HepG2 (cell line): ENCODE results near the gene PTCD1. TPM values are rescaled to one million over a fixed set of nuclear protein-coding genes. Genes with fewer than 3 reads are reported as not detected.

ENCODE experiments used
- ATAC-seq: fragments of 200-7000 bp; cut with Tn5 transposase; 3 replicates; pipeline ENCODE4 v1.9.1; 2020; ENCODE audit warnings: mild to moderate bottlenecking, moderate library complexity
- BruUV-seq: library from RNA; stranded (reverse); fragments of 400-500 nt; replicated peaks from 2 replicates; lab custom pipeline; 2021; lab: Mats Ljungman, UMichigan
- CTCF ChIA-PET: fragments of 300-600 bp; formaldehyde crosslinking; extraction: SDS; loops from one replicate; lab custom pipeline; 2021; ENCODE audit warnings: low total read pairs, inconsistent platforms, low intra/inter-chr PET ratio; lab: Yijun Ruan, JAX
- POLR2A ChIA-PET: fragments of 350-600 bp; sonication (Branson Sonifier 250); formaldehyde crosslinking; loops from one replicate; lab custom pipeline; 2020; ENCODE audit warnings: antibody characterized with exemption, inconsistent platforms; lab: Yijun Ruan, JAX
- DNase-seq: peaks from one replicate; pipeline ENCODE4 v3.0.0-alpha.2; 2015; ENCODE audit warnings: low spot score
- FAIRE-seq: peaks from 3 replicates; lab custom pipeline; 2011; peaks lifted over from hg19 to GRCh38; lab: Jason Lieb, UNC
- H2AFZ ChIP-seq: one replicate; pipeline ENCODE4 v1.6.1; 2011; ENCODE audit warnings: low read length, inconsistent platforms
- H3K27ac ChIP-seq: fragments of 300-600 bp; 3 replicates; pipeline ENCODE4 v1.8.0; 2011; ENCODE audit warnings: mixed run types, mild to moderate bottlenecking, mixed read lengths, low read length, inconsistent platforms; ENCODE audit not compliant: insufficient read depth; ENCODE audit errors: extremely low read length
- H3K27me3 ChIP-seq, 2 experiments: fragments of 200-600 bp in 1 of 2; 2 replicates in 1 of 2; 3 replicates in 1 of 2; pipeline versions ENCODE4 v1.6.0 to v1.8.0; 2011; ENCODE audit warnings: low read length in 2 of 2, mild to moderate bottlenecking in 2 of 2, moderate library complexity in 2 of 2, inconsistent platforms in 1 of 2; ENCODE audit not compliant: insufficient read depth in 2 of 2, control insufficient read depth in 1 of 2
- H3K36me3 ChIP-seq, 2 experiments: fragments of 200-600 bp in 1 of 2; replicated peaks in 1 of 2; 2 replicates in 1 of 2; 3 replicates in 1 of 2; pipeline versions ENCODE4 v1.5.1 to v1.8.0; 2011; ENCODE audit warnings: low read length in 2 of 2, inconsistent platforms in 1 of 2; ENCODE audit not compliant: insufficient read depth in 2 of 2, control insufficient read depth in 1 of 2
- H3K4me1 ChIP-seq: 2 replicates; pipeline ENCODE4 v1.5.1; 2012; ENCODE audit warnings: low read length, inconsistent platforms; ENCODE audit not compliant: insufficient read depth
- H3K4me2 ChIP-seq: 2 replicates; pipeline ENCODE4 v1.6.0; 2011; ENCODE audit warnings: low read depth, low read length, inconsistent platforms
- H3K4me3 ChIP-seq, 3 experiments: fragments of 200-600 bp in 1 of 3; sonication (generic), shearing (Covaris generic) in 1 of 3; replicated peaks in 1 of 3; 2 replicates each; pipeline ENCODE4 v1.5.1; 2011 to 2016; ENCODE audit warnings: low read length in 3 of 3, inconsistent platforms in 2 of 3, low read depth in 2 of 3, mild to moderate bottlenecking in 2 of 3, control low read depth in 1 of 3, mixed read lengths in 1 of 3; ENCODE audit not compliant: insufficient read depth in 1 of 3
- H3K79me2 ChIP-seq: one replicate; pipeline ENCODE4 v1.6.1; 2011; ENCODE audit warnings: low read length, inconsistent platforms; ENCODE audit not compliant: insufficient read depth
- H3K9ac ChIP-seq: 2 replicates; pipeline ENCODE4 v1.6.0; 2011; ENCODE audit warnings: mild to moderate bottlenecking, low read depth, low read length, inconsistent platforms; ENCODE audit not compliant: insufficient read depth
- H3K9me3 ChIP-seq: 2 replicates; pipeline ENCODE4 v1.5.1; 2012; ENCODE audit warnings: mild to moderate bottlenecking, low read length
- H4K20me1 ChIP-seq: 2 replicates; pipeline ENCODE4 v1.6.0; 2011; ENCODE audit warnings: inconsistent platforms, mild to moderate bottlenecking, low read length, moderate library complexity; ENCODE audit not compliant: insufficient read depth
- AGO2 ChIP-seq: fragments of 200-400 bp; formaldehyde crosslinking; optimal IDR thresholded peaks from 2 replicates; pipeline ENCODE3; 2017; ENCODE audit warnings: mild to moderate bottlenecking, low read depth, low read length, moderate library complexity
- CREM ChIP-seq, 2 experiments: sonication (generic) in 1 of 2; formaldehyde crosslinking in 1 of 2; IDR thresholded peaks; 2 replicates each; pipeline versions ENCODE4 v1.4.0 to v1.6.1; 2016 to 2020; ENCODE audit warnings: antibody characterized with exemption in 1 of 2, mild to moderate bottlenecking in 1 of 2, missing genetic modification reagents in 1 of 2
- NBN ChIP-seq: fragments of 450-650 bp; conservative IDR thresholded peaks from 2 replicates; pipeline ENCODE4 v1.6.1; 2017
- POLR2AphosphoS5 ChIP-seq: IDR thresholded peaks from 2 replicates; pipeline ENCODE4 v1.6.1; 2012; ENCODE audit warnings: low read depth, low read length
- RBM22 ChIP-seq: fragments of 200-400 bp; formaldehyde crosslinking; optimal IDR thresholded peaks from 2 replicates; pipeline ENCODE3; 2017; ENCODE audit warnings: mild to moderate bottlenecking, low read length, moderate library complexity
- ZNF225 ChIP-seq: sonication (generic); formaldehyde crosslinking; IDR thresholded peaks from 2 replicates; pipeline ENCODE4 v1.4.0; 2020; ENCODE audit warnings: mild to moderate bottlenecking, missing genetic modification reagents
- ZNF30 ChIP-seq: sonication (generic); formaldehyde crosslinking; IDR thresholded peaks from 2 replicates; pipeline ENCODE4 v1.5.0; 2020; ENCODE audit warnings: mild to moderate bottlenecking, missing genetic modification reagents
- WGBS: methylation state at CpG from one replicate; pipeline ENCODE4 v1.1.6; 2017; ENCODE audit warnings: low lambda C conversion rate; 5-methylcytosine and 5-hydroxymethylcytosine counted together
- in situ Hi-C: cut with HindIII; loops from 2 replicates; pipeline ENCODE4 v1.10.0; 2017; ENCODE audit warnings: low pct_unique_long_range_greater_than_20kb; ENCODE audit not compliant: extremely low pct_ligation_motif_present
- intact Hi-C: fragments of 100-400 bp; cut with micrococcal nuclease; formaldehyde crosslinking; loops from one replicate; pipeline ENCODE4 v1.10.0; 2022; ENCODE audit not compliant: unreplicated experiment
- polyA plus RNA-seq, 8 experiments: library from polyadenylated mRNA; depleted of rRNA in 3 of 8; stranded (reverse) in 7 of 8; unstranded in 1 of 8; fragments of >200 nt; fragmentation: Illumina TruSeq in 4 of 8; extraction: Trizol in 4 of 8; gene quantifications; 2 replicates each; pipeline versions ENCODE4 v1.2.1 to v1.2.3, GENCODE V29; 2011 to 2016; ENCODE audit warnings: low read depth in 4 of 8, missing spikeins in 1 of 8, mixed read lengths in 1 of 8; ENCODE audit not compliant: insufficient read depth in 1 of 8
- total RNA-seq, 5 experiments: library from RNA; depleted of rRNA; stranded (reverse); fragments of >200 nt; fragmentation: Illumina TruSeq; extraction: Trizol; gene quantifications; 2 replicates each; pipeline ENCODE4 v1.2.3, GENCODE V29; 2016; ENCODE audit warnings: low read depth in 1 of 5

Gene PTCD1
- total and polyA plus RNA-seq, 2 of the 13 experiments (the other 11 are each of a cell fraction or from before 2014, with no cell fraction given) = 3.0 to 8.4 TPM

GRCh38 chr7:99404235-99404976 lies 34.2 kb downstream of the PTCD1 start:
- no peaks in the 10 kb centered on the region for H4K20me1 ChIP-seq
- H3K4me1 ChIP-seq = peaks cover 27% of the 10 kb centered on the region
- H3K9ac ChIP-seq = no peak overlapping the region
- H3K79me2 ChIP-seq = peaks cover 46% of the 10 kb centered on the region
- no peak for ATAC-seq
- WGBS = 98% methylated on average over 14 of the region's 18 CpGs
- intact Hi-C loops = no loop called here
- BruUV-seq = no TSS peak
- FAIRE-seq = no peak
- H3K4me3 ChIP-seq = no peak overlapping the region
- CTCF ChIA-PET = no interaction called here
- peaks cover 0 to 4% of the 10 kb centered on the region in 2 experiments; a peak in 2 of 5 replicates for H3K27me3 ChIP-seq
- H3K36me3 ChIP-seq = peaks cover 35 to 51% of the 10 kb centered on the region in 2 experiments
- POLR2A ChIA-PET = no interaction called here
- no peaks in the 10 kb centered on the region for H3K9me3 ChIP-seq
- H3K27ac ChIP-seq = no peak overlapping the region
- no peak overlapping the region for H3K4me2 ChIP-seq
- no peak overlapping the region for H2AFZ ChIP-seq
- no peak for DNase-seq
- in situ Hi-C loops = no loop called here
- TF ChIP-seq CREM (IDR thresholded peaks at IDR 0.05) (no peak), CREM (CRISPR knock-in tag; IDR thresholded peaks at IDR 0.05) (no peak), RBM22 (peak; percentile 54), AGO2 (peak; percentile 49), ZNF225 (CRISPR knock-in tag) (no peak), NBN (no peak)

- intact Hi-C loops (no loop called here), in situ Hi-C loops (no loop called here)
- Histone ChIP-seq H3K79me2 (peaks cover 40% of the 10 kb centered on the region), H3K4me2 (no peak overlapping the region), H3K9ac (0 out of 2 replicates have a peak overlapping the region, but pooled peaks have one; percentile 2), H2AFZ (no peak overlapping the region), H3K27me3 (no peaks in the 10 kb centered on the region; a peak in 1 of 5 replicates), H3K27ac (no peak overlapping the region), H3K36me3 (peaks cover 39 to 57% of the 10 kb centered on the region in 2 experiments), H4K20me1 (no peaks in the 10 kb centered on the region), H3K4me3 (no peak overlapping the region), H3K9me3 (no peaks in the 10 kb centered on the region), H3K4me1 (peaks cover 27% of the 10 kb centered on the region)
- FAIRE-seq (no peak), ATAC-seq (no peak), DNase-seq (no peak)
- 100% methylated on average over 4 of the region's 5 CpGs for WGBS
- TF ChIP-seq POLR2AphosphoS5 = 0 out of 2 replicates have a peak, but pooled peaks have one; percentile 19
- no peak for TF ChIP-seq ZNF30 (CRISPR knock-in tag)
- CTCF ChIA-PET = no interaction called here
- no TSS peak for BruUV-seq
- POLR2A ChIA-PET = no interaction called here
These were observed 34.8 kb downstream of the PTCD1 start for GRCh38 chr7:99403764-99404163.
